Activated CD4-positive, alpha-beta T cell treated with anti-CD3 and anti-CD28 coated beads for 24 hours (primary cell): ENCODE measurements around the gene BST1.

ENCODE experiments used
- DNase-seq, 2 donors: peaks; one replicate each; pipeline ENCODE4 v3.0.0-alpha.2; 2020; ENCODE audit warnings: low read depth in 2 of 2

The BST1 gene

DNA sequence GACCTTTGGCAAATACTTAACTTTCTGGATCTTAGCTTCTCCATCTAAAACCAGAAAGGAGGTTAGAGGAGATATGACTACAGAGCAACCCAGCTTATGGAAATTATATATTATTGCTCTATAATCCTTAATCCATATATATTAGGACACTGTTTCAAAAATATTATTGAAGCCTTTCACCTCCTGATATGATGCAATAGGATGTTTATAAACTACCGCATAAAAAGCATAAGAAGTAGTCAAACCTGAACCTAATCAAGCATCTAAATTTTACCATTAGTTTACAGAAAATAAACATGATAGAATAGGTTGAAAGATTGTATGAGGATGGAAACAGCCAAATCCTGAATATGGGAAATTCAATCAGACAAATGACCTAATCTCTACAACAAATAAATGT is 26.8 kb upstream of the BST1 start:
- DNase-seq, result no peak

DNA sequence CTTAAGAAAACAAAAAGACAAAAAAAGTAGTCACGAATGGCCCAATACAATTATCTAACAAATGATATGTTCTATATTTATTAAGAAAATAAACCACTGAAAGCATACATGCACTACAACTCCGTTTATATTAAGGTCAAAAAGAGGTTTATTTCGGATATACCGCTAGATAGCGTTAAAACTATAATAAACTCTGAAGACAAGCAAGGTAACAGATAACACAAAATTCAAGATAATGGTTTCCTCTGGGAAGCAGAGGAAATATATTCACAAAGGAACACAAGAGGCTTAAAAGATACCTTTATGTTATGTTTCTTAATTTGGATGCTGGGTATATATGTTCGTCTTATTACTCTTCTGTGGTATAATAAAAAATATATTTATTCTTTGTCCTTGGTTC is 26.0 kb upstream of the BST1 start:
- DNase-seq, result no peak

DNA sequence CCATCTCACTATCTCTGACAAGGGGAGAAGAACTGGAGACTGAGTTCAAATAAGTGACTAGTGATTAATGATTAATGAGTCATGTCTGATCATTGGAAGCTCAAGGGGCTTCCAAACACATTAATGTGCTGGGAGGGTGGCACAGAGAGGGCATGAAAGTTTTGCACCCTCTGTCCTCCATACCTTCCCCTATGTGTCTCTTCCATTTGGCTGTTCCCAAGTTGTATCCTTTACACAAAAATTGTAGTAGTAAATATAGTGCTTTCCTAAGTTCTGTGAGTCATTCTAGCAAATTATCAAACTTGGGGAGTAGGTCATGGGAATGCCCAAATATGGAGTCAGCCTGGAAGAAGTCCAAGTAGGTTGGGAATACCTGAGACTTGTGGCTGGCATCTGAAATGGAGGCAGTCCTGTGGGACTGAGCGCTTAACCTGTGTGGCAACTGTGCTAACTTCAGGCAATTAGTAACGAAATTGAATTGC is 25.3 kb upstream of the BST1 start:
- no peak for DNase-seq

DNA sequence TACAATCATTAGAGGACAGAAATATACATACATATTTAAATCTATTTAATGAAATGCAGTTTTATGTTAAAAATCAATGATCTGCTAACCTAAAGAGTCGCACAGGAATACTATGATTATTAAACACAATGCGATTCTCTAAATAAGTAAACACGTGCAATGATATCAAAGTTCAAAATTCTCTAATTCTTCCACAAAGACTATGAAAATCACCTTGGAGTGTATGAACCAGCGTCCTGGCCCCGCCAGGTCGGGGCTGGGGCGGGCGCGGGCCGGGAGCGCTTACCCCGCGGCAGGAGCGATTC is 21.8 kb upstream of the BST1 start:
- DNase-seq, result no peak

DNA sequence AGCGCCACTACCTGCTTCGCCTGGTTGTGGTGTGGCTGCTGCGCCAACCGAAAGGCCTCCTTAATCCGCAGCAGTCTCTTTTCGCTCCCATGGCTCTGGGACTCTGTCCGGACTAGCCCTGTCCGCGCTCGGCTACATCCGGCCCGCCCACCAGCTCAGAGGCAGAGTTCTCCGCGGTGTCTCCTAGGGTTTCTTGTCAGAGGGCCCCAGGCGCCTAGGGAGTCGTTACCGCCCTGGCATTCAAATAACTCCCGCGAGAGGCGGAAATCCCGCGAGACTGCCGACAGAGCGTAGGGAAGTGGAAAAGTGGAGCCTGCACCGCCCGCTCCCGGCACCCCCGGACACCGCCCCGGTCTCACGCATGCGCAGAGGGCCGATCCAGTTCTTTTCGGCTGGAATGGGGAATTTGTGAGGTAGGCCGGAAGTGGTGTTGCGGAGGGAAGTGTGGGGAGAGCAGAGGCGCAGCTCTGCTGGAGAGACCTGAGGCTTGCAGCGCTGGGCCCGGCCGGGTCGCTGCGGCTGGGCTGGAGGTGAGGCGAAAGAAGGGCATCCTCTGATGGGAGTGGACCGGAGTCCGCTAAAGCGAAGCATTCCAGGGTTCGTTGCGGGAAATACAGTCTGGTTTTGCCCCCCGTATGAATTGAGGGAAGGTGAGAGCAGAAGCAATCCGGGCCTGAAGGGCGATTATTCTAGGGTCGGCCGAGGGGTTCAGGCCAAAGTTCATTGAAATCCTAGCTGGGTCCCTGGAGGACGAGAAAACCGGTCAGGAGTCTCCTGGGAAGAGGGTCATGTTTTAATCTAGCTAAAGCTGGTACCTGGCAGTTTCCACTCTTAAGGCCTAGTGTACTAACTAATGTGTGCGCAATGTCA is 21.3 kb upstream of the BST1 start, which contains the start of gene FAM200B:
TSS of gene FAM200B (plus strand) at position 456 of the 870 bp plus-strand sequence. CDS start 5,151 bp downstream, outside the sequence.
- DNase-seq, result peak; percentile 99 to 100

DNA sequence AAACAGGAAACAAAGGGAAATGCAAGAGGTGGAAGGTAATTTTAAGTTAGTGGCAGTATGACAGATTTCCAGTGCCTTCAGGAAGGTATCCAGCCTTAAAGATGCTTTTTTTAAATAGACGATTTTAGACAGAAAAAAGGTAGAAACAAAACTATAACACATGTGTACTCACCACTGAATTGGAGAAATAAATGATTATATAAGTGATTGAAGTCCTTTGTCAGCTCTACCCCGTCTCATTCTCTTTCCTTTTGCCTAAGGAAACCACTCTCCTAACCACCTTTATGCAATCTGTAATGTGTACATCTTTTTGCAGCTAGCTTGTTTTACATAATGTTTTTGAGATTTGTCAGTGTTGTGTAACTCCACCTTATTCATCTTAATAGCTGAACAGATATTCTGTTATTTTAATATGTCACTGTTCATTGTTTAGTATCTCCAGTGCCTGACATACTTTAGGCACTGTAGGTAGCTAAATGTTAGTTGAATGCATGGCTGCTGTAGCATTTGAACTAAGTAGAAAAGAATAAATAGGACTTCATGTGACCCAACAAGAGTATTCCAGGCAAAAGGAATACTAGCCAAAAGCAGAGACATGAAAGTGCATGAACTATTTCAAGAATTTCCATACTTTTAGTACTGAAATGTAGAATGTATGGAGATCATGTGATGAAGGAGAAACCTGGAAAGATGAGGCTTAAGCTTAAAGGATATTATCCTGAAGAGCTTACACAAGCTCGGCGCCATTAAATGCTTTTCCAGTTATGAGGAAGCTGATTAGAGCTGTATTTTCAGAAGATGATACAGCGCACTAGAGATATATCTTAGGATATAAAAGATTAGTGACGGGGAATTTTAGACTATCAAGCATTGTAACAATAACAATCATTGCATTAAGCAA is 20.4 kb upstream of the BST1 start:
- DNase-seq, result no peak

DNA sequence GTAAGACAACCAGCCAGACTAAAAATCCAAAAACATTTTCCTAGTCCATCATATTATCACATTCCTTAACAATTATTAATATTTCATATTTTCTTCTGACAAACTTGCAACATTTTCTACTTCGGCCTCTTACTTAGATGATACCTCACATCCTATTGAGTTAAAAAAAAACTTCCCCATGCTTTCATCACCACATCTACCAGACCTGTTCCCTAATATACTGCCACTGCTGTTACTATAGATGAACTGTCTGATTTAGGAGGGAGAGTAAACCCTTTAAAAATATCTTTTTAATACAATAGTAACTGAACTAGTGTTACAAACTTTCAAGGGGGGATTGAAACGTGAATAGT is 19.7 kb upstream of the BST1 start:
- no peak for DNase-seq

DNA sequence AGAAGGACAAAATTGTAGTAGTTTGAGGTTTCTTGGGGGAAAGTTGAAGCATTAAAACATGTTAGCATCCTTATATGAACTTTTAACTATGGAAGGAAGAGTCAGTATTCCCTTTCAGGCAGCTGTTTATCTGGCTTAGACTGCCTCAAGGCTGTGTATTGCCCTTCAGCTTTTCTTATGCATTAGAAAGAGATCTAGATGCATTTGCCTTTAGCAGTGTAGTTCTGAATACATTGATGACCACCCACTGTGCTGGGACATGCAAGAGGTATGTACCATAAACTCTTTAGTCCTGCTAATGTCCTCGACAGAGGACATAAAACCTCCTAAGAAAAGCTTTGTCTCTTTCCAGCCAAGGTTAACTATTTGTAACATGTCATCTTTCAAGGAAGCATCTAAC is 18.4 kb upstream of the BST1 start:
- no peak for DNase-seq

DNA sequence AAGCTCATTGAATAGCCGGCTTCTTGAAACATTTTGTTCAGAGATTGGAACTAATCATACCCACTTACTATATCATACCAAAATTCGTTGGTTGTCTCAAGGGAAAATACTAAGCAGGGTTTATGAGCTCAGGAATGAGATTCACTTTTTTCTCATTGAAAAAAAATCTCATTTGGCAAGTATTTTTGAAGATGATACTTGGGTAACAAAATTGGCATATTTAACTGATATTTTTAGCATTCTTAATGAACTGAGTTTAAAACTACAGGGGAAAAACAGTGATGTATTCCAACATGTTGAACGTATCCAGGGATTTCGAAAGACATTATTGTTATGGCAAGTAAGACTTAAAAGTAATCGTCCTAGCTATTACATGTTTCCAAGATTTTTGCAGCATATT is 14.8 kb upstream of the BST1 start:
- DNase-seq, result no peak

DNA sequence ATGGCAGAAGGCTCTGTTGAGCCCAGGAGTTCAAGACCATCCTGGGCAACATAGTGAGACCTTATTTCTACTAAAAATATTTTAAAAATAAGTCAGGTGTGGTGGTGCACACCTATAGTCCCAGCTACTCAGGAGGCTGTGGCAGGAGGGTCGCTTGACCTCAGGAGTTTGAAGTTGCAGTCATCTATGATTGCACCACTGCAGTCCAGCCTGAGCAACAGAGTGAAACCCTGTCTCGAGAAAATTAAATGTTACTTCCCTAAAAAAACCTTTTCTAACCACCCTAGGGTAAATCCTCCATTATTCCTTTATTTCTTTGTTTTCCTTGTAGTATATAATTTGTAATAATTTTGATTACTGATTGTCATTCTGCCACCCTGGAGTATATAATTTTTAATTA is 13.3 kb upstream of the BST1 start:
- no peak for DNase-seq

DNA sequence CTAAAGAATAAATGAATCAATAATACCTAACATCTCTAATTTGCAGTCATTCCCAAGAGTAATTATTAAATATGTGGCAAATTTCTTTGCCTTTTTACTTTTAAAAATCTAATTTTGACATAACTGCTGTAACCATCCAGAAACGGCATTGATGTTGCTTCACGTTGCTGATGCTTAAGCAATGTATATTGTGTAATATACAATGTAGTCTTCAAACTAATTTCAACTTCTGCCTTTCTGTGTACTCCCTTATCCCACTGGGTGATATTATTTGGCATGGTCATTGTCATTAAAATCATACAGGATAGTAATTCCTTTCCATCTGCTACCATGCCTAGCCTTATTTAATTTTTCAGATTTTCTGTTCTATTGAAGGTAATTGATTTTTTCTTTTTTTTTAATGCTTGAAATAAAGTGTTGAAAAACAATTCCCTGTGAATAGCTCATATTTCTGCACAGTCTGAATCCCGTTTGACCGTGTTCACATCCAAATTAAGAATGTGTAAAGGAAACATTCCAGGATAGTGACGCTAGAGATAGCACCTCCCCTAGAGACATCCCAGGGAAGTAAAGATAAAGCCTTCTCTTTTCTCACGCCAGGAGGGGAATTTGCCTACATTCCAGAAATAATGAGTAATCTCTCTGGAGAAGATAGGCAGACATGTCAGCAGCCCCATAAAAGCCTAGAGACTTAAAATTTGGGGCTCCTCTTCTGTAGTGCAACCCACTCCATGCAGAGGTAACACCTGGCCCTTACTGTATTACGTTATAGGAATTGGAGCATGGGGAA is 12.7 kb upstream of the BST1 start:
- DNase-seq, result no peak

DNA sequence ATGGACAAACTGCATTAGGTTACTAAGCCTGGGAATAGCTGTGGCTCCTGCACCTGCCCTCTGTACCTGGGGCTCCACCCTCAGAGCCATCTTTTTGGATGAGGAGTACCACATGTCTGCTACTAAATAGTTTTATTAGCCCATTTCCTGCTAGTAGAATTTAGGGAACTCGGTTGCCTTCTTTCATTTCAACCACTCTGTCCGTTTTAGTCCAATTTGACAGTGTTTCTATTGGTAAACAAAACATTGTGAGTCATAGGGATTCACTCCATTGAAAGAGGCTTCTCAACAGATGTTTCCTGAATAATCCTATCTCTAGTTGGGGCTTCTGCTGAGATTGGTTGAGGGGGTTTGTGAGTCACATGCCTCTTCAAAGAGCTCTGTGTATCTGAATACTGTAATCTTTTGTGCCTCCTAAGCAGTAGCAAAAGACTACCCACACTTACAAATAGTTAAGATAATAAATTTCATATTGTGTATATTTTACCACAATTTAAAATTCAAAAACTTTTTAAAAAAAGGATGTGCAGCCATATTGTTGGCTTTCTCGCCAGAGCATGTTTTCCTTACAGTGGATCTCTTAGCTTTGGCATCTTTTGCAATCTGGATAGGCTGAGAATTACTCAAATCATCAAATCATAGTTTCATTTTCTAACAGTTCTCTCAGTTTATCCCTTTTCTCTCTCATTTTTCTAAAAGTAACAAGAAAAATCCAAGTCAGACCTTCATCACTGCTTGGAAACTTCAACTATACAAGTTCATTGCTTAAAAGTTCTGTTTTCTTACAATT is 11.3 kb upstream of the BST1 start:
- no peak for DNase-seq

DNA sequence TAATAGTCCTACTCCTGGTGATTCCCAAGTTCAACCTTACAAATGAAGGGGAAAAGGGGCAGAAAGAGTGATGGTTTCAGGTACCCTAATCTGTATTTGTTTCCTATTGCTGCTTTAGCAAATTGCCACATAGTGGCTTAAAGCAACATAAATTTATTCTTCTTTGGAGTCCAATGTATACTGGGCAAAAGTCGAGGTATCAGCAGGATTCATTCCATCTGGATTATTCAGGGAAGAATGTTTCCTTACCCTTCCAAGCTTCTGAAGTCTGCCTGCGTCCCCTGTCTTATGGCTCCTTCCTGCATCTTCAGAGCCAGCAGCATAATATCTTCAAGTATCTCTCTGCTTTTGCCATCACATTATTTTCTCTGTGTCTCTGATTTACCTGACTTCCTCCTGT is 10.3 kb upstream of the BST1 start:
- no peak for DNase-seq

DNA sequence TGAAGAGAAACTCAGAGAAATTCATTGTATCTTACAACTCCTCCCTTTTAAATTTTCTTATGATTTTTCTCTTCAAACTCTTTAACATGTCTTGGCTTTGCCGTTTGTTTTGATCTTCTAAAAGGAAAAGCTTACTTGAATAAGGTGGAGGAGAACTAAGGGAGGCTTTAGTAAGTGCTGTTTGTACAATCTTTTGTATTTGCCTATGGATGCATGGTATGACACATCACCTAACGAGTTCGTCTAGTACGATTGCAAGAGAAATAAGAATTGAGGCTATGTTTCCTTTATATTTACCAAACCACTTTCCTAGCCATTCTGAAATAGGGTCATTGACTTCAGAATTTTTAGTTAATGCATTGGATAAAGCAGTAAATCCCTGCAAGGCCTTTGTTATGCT is 8.4 kb upstream of the BST1 start:
- DNase-seq, result no peak

DNA sequence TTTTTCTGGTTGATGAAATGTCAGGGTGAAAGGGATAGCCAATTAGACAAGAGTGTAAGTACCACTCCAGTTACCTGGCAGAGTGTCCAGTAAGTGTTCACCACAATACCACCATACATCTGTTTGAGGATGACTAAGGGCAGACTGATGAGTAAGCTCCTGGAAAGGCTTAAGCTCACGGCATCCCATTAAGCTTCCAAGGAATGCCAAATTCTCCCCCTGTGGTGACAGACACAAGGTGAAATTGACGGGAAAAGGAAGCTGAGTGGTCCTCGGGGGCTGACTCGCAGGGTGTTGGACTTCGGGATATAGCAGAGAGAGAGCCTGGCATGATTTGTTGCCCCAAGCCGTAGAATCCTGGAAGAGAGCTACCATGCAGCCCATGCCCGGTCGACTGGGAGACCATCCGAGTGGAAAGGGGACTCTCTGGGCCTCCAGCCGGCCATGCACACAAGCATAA is 7.6 kb upstream of the BST1 start:
- DNase-seq, result no peak

DNA sequence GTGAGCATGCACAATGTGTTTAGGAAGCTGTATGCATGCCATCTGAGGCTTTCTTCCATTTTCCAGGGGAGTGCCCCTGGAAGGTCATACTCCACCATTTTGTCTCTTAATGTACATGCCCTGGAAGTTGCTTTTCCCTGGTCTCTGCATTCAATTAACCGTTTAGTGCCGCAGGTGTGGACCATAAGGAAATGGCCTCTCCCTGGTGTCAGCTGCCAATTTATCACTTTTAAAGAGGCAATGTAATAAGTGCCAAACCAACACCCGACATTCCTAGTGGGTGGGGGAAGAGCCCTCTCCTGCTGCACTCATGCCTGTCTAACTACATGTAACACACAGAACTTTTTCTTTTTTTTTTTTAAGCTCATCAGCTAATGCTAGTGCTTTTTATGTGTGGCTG is 7.1 kb upstream of the BST1 start:
- no peak for DNase-seq

DNA sequence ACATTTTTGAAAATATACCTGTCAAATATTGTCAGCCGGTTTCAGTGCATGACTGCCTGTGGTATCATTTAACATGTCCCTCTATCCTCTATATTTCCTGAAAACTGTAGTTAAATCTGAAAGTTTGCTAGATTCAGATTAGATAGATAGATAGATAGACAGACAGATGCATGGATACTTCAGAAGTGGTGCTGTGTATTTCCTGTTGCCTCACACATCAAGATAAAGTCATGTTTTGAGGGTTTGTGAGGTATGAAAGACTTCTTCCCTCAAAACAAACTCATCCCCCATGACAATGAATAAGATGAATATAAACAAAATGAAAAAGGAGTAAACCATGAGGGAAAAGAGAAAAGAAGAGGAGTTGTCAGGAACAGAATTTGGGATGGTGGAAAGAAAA is 6.0 kb upstream of the BST1 start:
- DNase-seq, result no peak

DNA sequence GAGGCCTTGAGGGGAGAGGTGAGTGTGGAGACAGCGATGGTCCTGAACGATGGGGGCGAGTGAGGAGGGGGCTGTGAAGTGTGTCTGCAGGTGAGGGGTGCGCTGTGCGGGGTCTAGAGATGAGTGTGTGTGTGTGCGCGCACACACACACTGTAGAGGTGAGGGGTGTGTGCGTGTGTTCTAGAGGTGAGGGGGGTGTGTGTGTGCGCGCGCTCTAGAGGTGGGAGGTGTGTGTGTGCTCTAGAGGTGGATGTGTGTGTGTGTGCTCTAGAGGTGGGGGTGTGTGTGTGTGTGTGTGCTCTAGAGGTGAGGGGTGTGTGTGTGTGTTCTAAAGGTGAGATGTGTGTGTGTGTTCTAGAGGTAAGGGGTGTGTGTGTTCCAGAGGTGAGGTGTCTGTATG is 574 bp downstream of the BST1 start:
- DNase-seq, result no peak

DNA sequence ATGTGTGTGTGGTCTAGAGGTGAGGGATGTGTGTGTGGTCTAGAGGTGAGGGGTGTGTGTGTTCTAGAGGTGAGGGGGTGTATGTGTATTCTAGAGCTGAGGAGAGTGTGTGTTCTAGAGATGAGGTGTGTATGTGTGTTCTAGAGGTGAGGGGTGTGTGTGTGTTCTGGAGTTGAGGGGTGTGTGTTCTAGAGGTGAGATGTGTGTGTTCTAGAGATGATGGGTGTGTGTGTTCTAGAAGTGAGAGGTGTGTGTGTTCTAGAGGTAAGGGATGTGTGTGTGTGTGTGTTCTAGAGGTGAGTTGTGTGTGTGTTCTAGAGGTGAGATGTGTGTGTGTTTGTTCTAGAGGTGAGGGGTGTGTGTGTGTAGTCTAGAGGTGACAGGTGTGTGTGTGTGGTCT is 1.3 kb downstream of the BST1 start:
- DNase-seq, result no peak

DNA sequence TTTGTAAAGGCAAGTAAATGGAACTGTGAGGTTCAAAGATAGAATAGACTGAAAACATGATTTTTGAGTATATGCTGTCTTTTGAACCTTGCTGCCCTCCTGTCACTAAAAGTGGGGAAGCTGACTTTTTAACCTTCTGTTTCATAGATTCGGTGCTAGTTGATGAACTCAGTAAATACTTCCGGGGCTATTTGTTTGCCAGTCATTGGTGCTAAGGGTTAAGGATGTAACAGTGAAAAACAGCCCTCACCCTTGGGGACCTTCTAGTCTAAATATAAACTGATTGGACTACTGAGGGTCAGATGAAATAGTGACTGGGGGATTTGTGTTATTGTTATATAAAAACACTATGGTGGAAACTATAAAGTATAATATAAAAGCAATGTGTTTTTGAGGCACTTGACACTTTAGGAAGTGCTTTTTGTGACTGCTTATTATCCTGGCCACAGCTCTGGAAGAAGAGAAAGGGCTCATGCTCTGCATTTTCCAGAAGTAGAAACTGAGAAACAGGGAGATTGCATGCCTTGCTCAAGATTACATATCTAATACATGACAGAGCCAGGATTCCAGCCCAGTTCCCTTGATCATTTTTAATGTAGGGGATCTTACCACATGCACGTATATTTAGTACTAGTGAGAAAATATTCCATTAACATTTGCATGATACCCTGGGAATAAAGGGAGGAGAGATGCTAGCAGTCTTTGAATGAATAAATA is 3.9 kb downstream of the BST1 start:
- no peak for DNase-seq

DNA sequence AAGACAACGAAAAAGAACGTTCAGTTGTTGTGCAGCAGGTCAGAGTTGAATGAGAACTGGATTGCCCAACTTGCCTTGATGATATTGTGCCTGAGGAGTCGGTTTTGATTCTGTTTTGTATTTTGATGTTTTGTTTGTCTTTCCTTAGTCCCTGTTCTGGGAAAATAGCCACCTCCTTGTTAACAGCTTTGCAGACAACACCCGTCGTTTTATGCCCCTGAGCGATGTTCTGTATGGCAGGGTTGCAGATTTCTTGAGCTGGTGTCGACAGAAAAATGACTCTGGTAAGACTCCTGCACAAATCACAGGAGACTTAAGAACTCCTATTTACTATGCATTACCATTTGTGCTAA is 4.5 kb downstream of the BST1 start:
- no peak for DNase-seq
